Activated CD4-positive, CD25-positive, alpha-beta regulatory T cell treated with anti-CD3 and anti-CD28 coated beads, Interleukin-2, amount 50 U/mL, for 16 hours (primary cell): ENCODE results near the gene RALGPS1.

Source experiments
- DNase-seq: peaks from one replicate; pipeline ENCODE4 v3.0.0-alpha.2; 2020; ENCODE audit warnings: low read depth, low spot score

Gene RALGPS1, protein sequence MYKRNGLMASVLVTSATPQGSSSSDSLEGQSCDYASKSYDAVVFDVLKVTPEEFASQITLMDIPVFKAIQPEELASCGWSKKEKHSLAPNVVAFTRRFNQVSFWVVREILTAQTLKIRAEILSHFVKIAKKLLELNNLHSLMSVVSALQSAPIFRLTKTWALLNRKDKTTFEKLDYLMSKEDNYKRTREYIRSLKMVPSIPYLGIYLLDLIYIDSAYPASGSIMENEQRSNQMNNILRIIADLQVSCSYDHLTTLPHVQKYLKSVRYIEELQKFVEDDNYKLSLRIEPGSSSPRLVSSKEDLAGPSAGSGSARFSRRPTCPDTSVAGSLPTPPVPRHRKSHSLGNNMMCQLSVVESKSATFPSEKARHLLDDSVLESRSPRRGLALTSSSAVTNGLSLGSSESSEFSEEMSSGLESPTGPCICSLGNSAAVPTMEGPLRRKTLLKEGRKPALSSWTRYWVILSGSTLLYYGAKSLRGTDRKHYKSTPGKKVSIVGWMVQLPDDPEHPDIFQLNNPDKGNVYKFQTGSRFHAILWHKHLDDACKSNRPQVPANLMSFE

GRCh38 chr9:126914458-126915280 lies at the start of gene RALGPS1:
Gene RALGPS1, plus strand, starts transcription at chr9:126914782. Its CDS starts 47,508 bp downstream, at chr9:126962290.
- peak; percentile 60 for DNase-seq

GRCh38 chr9:126869368-126869767 lies 45.2 kb upstream of the RALGPS1 start:
- no peak for DNase-seq

- no peak for DNase-seq
Observed at GRCh38 chr9:126872516-126872915, 42.1 kb upstream of the RALGPS1 start.

- DNase-seq, result no peak
Observed at GRCh38 chr9:126874546-126875314, 39.9 kb upstream of the RALGPS1 start.

DNA sequence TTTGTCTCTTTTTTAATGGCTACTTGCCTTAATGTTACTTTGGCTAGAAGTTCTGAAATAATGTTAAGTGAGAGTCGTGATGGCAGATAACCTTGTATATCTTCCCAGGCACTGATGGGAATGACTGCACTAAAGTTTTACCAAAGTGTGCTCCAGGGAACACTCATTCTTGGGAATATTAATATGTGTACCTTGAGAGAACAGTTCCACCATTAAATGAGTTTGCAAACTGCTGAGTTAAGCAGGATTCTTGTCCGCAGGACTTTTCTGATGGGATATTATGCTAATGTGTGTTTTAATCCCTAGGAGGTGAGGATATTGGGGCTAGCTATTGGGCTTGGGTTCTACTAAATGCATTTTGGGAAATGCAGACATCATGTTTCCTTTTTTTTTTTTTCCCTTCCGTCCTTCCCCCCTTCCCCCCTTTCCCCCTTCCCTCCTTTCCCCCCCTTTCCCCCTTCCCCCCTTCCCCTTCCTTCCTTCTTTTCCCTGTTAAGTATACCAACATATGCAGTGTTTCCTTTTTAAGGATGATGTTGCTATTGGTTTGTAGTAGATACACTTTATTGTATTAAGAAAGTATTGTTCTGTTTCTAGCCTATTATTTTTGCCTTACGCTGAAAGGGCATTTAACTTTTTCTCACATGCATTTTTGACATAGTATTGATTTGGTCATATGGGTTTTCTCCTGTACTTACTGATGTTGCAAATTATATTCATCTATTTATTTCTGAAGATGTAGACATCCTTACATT lies 38.6 kb upstream of the RALGPS1 start:
- no peak for DNase-seq

GRCh38 chr9:126876531-126876930 lies 38.1 kb upstream of the RALGPS1 start:
- no peak for DNase-seq

DNA sequence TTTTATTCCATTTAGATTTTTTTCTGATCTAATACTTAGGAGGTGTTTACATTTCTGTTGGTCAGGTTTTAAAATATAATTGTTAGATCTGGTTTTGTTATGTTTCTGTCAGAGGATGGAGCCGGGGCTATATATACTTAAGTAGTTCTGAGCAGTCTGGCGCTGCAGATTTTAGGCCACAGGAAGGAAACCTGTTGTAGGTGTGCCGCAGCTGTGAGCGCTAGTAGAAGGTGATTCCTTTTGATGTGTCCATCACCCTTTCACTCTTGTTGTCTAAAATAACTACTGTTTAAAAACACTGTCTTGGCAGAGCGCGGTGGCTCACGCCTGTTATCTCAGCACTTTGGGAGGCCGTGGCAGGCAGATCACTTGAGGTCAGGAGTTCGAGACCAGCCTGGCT lies 37.2 kb upstream of the RALGPS1 start:
- no peak for DNase-seq

DNA sequence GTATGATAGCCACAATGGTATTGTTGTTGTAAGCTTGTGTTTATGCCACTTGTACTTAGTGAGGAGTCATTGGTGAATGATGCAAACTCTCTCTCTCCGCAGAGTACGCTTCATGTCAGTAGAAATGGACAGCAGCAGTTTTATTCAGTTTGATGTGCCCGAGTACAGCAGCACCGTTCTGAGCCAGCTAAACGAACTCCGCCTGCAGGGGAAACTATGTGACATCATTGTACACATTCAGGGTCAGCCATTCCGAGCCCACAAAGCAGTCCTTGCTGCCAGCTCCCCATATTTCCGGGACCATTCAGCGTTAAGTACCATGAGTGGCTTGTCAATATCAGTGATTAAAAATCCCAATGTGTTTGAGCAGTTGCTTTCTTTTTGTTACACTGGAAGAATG lies 35.3 kb upstream of the RALGPS1 start:
- no peak for DNase-seq

- DNase-seq, result no peak
Observed at GRCh38 chr9:126880226-126880946, 34.2 kb upstream of the RALGPS1 start.

DNA sequence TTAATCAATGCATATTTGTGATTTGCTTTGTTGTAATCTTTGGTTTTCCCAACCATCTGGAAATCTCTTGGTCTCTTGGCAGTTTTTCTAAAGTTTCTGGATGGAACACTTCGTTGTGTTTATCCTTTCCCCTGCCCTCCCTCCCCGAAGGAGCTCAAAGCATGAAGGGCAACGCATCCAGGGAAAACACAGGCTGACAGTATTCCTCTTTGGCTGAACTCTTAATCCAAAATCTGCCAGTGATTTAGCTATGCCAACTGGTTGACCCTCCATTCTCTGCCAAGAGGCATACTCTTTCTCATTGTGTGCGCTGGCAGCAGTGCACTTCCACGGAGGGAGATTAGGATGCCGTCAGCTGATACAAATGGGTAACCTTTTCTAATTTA lies 33.6 kb upstream of the RALGPS1 start:
- no peak for DNase-seq

DNA sequence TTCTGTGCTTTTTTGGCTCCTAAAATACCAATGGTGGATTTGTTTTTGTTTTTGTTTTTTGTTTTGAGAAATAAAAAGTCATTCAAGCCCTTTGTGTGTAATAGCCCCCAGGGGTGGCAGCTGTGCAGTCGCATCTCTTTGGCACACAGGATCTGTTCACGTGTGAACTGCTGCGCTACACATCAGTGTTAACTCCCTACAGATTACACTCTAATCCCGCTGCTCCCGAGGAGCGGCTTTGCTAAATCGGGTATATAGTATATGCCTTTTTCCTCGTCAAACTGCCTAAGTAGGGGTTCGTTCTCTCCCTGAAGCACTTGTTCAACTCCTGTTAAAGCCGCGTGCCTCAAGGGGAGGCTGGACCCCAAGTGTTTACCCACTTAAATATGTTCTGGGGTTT lies 31.8 kb upstream of the RALGPS1 start:
- no peak for DNase-seq

GRCh38 chr9:126883636-126884035 lies 30.9 kb upstream of the RALGPS1 start:
- no peak for DNase-seq

DNA sequence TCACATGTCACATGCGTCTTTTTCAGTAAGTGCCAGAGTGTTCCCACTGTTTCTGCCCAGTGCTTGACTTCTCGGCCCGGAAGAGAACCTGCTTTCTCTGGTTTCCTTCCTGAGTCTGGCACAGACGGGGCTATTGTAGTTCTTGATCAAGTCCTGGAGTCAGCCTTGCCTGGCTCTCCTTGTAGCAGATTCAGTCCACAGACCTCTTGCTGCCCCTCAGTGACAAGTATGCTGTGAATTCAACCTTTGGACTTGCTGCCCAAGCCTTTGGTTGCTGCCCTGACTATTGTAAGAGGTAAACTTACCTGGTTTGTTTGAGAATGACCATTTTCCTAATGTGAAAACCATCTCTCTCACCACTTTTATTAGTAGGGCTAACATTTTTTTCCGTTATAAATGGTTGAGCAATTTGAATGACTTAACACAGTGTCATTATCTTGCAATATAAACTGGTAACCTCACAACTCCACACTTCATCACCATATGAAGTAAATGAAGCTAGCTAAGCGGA lies 29.4 kb upstream of the RALGPS1 start:
- DNase-seq, result no peak

DNA sequence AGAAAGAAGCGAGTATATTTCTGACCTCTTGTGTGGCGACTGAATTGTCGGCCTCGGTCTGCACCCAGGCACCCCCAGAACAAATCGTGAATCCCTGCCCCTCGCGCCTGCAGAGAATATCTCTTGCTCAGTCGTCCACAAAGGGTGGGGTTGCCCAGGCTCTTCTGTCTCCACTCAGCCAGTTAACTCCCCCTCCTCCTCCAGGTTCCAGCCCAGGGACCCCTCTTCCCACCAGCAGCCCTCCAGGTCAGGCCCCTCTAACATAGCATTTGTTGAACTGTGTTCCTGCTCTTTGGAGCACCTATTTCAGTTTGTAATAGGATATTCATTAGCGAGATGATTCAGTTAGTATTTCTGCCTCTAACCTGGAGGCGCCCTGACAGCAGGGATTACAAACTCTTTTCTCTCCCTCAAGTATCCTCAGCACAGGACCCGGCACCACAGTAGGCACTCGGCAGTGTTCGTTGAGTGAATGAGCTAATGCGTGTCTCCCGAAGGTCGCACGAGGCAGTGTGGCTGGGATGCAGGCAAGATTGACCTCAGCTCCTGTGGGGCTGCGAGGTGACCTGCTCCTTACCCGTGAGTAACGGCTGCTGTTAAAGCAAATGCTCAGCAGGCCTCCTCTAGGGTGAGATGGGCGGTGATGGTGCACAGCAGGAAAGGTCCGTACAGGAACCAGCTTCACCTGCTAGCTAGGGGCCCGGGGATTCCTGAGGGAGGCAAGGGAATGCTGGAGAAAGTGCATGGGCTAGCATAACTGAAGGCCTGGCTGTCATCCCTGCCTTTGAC lies 28.4 kb upstream of the RALGPS1 start:
- DNase-seq, result no peak

- DNase-seq, result no peak
Observed at GRCh38 chr9:126886897-126887296, 27.7 kb upstream of the RALGPS1 start.

DNA sequence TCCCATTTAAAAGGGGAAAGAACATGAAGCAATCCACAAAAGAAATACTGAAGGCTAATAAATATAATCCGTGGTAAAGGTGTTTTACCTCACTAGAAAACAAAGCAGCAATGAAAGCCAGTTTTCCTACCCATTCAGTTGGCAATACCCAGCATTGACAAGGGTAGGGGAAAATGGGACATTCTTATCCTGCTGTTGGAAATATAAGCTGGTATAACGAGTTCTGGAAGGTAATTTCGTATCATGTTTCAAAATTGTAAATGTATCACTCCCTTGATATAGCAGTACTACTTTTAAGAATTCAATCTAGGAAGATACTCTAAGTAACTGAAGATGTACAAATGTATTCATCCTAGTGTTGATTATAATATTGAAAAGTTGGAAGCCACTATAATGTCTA lies 22.9 kb upstream of the RALGPS1 start:
- DNase-seq, result no peak

DNA sequence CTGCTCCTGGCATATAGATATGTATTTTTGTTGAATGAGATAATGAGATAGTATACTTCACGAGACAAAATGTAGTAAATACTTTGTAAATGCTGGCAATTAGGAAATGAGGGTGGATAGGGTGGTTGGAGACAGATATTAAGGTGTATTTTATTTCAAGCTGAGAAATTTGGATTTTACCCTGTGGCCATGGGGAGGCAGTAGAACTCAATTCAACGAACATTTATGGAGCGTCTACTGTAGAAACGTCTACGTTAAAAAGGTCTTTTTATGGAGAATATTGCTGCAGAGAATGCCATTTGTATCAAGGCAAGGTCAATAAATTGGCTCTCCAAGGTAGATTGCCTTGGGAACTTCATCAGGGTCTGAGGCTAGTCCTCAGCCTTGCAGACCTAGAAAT lies 21.5 kb upstream of the RALGPS1 start:
- DNase-seq, result no peak

GRCh38 chr9:126894052-126894603 lies 20.5 kb upstream of the RALGPS1 start:
- no peak for DNase-seq

DNA sequence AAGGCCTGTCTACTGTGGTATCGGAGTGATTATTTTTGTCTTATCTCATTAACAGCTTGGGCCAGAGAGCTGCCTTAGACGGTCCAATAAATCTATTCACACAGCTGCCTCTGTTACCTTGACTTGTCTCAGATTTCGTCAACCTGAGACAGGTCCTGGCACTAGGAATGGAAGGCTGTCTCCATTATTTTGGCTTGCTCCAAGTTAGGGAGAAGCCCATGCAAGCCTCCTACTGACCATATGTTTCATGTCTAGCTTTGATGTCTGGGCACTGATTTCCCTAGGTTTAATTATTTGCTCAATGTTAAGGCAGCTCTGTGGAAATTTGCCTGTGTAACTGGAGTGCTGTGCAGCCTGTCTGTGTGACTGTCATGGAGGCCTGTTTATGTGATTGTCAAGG lies 12.4 kb upstream of the RALGPS1 start:
- DNase-seq, result no peak
